NCI-H510A treated with DMSO at 0.1 percent for 48 hours (cell line): ENCODE results near the gene CIPC.

ENCODE experiments used
- DNase-seq: peaks from one replicate; lab custom pipeline; 2025; lab: John Stamatoyannopoulos, UW

The CIPC gene

DNA sequence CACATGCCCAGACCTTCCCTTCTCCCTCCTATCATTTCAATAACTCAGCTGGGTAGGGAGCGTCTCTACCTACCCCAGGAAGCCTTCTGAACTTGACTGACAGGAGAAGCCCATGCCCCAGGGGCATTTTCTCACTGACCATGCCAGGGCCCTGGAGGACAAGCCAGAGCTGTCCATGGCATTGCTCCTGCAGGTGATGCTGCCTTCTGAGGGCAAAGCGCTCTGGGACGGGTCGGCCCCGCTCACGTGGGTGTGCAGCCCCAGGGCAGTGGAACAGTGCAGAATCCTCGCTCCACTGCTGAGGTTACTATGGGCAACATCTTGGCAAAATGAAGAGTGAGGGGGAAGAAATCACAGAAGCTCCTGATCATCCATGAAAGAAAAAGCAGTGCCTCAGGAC lies 28.5 kb upstream of the CIPC start:
- DNase-seq: no peak

DNA sequence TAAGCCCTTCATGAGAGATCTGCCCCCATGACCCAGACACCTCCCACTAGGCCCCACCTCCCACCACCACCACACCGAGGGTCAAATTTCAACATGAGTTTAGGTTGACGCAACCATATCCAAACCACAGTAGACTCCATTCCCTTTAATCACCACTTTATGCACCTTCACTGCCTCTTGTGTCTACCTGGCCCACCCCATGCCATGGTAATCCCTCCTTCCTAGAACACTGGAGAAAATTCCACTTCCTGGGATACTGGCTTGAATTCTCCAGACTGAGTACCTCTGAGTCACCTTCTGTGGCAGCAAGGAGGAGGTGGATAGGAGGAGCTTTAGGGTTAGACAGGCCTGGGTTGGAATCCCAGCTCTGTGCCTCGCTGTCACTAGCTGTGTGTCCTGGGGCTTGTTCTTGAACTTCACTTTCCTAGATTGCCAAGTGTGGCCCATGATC lies 26.1 kb upstream of the CIPC start:
- peak; percentile 61 for DNase-seq

DNA sequence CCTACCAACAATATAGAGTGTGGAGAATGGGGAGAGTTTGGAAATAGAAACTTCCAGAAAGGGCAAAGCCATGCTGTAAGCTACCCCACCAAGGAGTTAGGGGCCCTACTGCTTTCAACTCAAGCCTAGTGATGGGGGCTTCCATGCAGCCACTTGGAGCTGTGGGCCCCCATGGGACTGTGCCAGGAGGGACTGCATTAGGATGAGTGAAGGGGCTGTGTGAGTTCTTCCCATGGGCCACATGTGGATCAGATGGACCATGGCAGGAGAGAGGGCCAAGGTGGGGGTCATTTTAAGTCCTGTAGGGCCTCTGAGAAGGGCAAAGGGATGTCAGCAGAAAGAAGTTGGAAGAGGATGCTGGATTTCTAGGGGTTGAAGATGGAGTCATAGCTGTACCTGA lies 23.1 kb upstream of the CIPC start:
- DNase-seq: no peak

DNA sequence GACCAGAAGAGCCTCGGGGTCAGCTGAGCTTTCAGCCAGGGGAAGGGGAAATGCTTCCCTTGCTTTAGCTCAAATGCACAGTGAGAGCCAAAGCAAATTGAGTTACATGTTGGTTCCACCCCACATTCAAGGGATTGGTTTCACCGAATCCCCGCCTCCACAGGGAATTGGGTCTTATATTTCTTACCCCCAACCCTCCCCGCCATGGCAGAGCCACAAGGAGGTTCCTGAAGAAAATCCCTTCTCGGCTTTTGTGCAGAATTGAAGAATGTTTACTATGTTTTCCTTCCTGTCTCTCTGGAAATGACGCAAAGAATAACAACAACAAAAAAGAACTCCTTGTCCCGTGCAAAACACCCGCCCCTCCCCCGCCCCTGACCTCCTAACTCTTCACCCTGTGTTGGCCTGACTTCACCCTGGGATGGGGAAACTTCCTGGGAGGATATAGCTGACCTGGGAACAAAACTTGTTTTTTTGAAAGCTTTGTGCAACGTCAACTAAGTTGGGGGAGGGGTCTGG lies 21.9 kb upstream of the CIPC start:
- no peak for DNase-seq

DNA sequence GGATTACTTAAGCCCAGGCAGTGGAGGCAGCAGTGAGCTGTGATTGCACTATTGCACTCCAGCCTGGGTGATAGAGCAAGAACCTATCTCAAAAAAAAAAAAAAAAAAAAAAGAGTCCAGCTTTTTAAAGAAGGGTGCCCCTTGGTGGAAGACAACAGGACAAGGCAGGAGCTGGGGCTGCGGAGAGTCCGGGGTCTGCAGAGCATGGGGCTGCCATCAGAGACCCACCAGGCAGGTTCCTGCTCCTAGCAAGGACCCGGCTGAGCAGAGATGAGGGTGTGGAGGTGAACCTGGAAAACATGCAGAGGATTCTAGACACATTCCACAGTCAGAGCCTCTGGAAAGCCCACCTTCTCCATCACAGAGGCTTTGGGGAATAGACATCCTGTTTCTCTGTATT lies 21.0 kb upstream of the CIPC start:
- DNase-seq: no peak

DNA sequence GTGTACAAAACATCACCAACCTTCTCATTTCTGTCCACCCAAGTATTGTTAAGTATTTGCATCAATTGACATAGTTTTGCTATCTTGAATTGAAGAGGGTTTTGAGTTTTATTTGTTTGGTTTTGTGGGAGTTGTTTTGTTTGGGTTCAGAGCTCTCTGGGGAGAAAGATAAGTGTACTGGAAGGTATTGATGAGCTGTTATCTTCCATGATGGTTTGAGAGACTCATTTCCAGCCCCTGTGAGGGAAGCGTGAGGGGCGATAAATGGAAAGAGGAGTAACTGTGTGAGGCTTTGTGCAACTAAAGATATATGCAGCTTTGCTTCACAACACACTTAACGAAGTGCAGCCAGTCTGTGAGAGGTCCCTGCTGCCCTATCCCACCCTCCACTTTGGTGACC lies 15.7 kb upstream of the CIPC start:
- DNase-seq: no peak

DNA sequence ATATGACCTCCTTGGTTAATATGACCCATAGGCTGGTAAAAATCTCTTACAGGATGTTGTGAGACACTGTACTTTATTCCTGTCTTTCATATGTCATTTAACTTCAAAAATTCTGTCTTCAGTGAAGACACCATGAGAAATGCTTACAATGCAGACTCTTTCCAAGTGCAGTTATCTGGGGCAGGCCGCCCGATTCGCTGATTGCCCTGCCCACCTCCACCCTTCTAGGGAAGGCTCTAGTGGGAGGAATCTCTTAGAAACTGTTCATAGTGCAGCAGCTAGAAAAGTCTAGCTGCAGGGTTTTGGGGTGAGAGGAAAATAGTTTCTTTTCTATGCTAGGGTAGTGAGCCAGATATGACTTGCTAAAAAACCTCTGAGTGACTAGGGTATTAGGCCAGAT lies 15.0 kb upstream of the CIPC start:
- no peak for DNase-seq

DNA sequence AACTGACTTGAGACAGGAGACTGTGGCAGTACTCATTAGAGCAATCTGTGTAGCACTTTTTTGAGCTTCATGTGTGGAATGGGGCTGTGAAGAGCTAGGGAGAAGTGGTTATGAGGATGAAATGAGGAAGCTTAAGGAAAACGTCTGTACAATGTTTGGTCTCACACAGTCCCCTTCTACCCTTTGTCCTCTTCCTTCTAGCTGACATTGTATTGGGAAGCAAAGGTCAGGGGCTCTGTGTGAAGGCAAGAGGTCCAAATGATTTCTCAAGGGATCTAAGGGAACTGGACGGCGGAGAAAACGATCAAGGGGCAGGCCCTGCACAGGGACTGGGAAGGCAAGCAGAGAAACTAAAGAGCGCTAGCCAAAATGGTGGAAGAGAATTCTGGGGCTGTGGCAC lies 13.1 kb upstream of the CIPC start:
- no peak for DNase-seq

DNA sequence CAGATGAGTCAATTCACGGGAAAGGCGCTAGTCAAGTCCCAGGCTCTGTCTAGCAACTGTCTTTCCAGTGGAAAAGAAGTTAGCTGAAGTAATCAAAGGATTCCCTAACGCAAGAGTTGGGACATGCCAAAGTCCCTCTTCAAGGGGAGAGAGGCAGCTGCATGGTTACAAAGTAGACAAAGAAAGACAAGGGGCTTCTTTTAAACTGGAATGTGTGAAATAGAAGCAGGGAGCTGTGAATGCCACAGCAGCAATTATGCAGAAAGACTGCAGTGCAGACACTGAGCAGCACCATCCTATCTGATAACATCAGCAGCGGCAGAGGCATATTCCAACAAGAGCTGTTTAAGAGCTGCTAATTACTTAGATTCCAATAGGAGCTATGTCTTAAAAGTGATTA lies 12.5 kb upstream of the CIPC start:
- DNase-seq: no peak

DNA sequence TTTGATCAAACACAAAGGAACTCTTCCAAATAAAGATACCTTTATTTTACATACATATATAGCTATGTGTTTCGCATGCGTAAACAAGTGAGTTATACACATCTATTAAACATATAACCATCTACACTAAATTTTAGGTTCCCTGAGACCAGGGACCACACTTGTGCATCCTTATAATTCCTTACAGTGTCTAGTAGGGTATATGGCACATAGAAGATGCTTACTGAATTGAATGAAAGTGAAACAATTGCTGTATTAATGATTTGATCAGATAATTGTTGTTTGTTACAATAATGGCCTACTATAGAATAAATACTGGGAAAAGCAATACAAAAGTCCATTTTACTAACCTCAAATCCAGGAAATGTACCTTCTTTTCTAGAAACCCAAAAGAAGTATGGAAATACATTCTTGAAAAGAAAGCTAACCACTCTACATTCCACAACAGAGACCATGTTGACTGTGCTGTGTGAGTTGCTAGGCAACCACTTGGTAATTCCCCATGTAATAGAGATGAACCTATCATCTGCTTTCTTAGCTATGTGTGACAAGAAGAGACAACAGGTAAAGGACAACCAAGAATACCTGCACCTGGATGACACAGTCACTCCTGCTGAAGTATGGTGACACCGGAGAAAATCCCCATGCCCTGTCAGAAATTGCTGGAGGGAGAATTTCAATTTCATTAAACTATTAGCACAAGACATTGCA lies 11.9 kb upstream of the CIPC start:
- peak; percentile 67 for DNase-seq

DNA sequence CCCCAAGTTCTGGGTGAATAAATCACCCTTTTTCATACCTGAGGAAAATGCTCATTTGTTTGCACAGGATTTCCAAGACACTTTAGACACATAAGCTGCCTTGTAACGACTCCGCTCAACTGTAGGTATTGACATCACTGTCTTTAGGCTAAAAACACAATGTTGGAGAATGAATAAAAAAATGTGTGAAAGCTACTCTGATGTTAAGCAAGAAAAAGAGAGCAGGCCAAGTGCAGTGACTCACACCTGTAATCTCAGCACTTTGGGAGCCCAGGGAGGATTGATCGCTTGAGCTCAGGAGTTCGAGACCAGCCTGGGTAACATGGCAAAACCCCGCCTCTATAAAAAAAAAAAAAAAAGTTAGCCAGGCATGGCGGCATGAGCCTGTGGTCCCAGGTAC lies 11.1 kb upstream of the CIPC start:
- DNase-seq: no peak

DNA sequence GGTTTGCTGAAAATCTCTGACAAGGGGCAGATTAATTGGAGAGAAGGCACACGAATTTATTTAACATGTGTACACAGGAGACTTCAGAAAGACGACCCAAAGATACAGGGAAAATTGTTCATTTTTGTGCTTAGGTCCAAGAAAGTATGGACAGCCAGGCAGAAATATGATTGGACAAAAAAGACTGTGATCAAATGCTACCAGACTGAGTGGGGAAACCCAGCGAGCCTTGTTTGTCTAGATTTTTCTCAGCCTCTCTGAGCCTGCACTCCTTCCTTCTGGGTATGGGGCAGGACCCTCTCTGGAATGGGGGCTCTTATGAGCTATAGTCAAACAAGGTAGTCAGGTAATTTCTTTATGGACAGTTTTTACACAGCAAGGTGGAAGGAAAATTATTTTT lies 10.4 kb upstream of the CIPC start:
- DNase-seq: peak; percentile 9

DNA sequence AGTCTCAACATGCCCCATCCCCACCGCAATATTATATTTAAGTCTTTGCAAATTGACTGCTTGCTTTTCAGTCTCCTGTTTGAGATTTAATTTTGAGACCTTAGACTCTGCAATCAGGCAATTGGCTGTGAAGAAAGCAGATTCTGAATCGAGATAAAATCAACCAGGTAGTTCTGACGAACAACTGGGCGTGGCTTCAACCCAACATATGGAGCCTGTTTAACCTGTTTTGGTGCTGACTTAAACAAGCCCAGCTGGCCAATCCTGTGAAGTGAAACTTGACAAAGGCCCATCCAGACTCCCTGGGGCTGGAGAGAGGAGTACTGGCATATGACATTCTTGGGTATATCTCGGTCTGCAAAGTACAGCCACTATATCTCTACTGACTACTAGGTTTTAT lies 9.8 kb upstream of the CIPC start:
- peak; percentile 94 for DNase-seq

DNA sequence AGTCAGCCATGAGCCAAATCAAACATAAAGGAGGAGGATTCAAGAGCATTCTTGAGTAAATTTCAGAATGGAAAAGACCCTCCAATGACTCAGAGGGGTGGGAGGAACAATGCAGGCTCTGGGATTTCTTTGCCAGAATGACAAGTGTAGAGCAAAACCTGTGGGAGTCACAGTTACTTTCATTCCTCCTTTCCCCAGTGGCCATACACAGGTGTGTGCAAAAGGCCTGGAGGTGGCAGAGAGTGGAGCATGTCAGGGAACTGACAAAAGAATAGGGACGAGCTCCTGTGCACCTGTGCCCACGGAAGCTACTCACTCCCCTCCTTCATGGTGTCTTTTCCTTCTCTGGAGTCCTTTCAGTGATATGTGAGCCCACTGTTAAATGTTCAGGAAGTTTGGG lies 9.4 kb upstream of the CIPC start:
- DNase-seq: peak; percentile 42

DNA sequence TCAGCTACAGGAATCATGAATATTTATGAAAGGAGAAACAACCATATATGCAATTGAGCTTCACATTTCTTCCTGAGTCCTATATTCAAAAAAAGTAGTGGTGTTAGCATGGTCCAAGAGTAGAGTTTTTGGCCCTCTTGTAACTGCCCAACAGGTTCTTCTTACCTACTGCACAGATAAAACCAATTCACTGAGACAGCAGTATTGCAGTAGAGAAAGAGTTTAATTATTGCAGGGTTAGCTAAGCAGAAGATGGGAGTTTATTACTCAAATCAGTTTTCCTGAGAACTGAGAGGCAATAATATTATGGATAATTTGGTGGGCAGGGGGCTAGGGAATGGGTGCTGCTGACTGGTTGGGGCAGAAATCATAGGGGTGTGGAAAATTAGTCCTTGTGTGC lies 6.5 kb upstream of the CIPC start:
- DNase-seq: no peak

DNA sequence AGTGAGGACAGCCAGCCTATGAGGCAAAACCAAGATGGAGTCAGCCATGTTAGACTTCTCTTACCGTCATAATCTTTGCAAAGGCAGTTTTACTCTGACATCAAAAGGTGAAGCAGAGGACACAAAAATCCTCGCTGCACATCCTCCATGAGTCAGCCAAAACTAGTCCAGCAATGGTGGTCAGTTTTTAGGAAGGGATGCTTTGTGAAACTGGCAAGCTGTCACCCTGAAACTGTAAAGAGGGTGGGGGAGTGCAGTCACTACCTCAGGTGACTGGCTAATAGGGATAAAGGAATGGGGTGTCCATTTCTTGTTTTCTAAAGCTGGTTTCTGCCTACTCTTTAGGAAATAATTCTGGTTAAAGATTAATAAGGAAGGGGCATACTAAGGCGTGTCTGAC lies 5.4 kb upstream of the CIPC start:
- DNase-seq: no peak

DNA sequence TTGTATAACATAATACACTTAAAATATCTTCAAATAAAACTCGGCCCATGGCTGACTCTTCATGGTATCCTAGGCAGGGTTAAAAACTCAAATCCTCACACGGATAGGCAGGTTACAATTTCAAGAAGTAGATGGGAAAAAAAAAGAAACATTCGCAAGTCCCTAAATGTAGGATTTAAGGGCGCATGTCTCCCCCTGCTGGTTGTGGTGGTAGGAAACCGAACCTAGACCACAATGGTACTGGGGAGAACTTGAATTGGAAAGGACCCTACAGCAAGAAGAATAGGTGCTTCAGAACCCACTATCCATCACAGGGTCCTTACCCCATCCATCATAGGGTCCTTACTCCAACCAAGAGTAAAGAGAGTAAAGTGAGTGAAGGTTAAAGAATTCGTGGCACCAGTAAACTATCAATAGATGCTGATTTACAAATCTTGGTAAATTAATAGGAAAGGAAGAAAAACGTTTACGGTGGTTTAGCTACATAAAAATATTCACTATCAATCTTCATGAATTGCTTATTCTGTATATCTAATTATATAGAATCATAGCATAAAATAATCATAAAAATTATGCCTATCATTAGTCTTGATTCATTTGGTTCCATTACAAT lies 3.3 kb upstream of the CIPC start:
- DNase-seq: peak; percentile 89

DNA sequence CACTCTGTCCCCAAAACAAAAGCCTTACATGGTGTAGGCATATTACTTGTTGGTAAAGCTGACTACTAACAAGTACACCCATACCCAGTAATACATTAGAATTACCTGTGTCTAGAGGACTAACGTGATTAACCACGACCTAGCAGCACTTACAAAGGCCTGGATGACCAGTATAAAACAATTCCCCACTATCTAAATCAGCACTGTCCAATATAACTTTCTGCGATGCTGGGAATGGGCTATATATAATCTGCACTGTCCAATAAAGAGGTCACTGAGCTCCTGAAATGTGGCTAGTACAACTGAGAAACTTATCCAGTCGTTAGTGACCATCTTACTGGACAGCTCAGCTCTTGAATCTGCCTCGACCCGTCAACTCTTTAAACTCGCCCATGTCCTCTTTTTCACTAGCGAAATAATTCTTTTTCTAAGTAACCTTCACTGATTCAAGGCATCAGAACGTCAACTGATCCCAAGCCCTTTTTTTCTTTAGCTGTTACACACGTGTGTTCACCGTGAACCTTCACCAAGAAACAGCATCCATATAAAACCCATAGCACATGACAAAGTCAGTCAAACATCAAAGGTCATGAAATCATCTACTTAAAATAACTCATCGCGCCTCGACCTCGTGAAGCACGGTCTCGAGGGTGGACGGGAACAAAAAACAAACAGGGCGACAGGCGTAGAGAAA lies 905 bp upstream of the CIPC start:
- peak; percentile 24 for DNase-seq

DNA sequence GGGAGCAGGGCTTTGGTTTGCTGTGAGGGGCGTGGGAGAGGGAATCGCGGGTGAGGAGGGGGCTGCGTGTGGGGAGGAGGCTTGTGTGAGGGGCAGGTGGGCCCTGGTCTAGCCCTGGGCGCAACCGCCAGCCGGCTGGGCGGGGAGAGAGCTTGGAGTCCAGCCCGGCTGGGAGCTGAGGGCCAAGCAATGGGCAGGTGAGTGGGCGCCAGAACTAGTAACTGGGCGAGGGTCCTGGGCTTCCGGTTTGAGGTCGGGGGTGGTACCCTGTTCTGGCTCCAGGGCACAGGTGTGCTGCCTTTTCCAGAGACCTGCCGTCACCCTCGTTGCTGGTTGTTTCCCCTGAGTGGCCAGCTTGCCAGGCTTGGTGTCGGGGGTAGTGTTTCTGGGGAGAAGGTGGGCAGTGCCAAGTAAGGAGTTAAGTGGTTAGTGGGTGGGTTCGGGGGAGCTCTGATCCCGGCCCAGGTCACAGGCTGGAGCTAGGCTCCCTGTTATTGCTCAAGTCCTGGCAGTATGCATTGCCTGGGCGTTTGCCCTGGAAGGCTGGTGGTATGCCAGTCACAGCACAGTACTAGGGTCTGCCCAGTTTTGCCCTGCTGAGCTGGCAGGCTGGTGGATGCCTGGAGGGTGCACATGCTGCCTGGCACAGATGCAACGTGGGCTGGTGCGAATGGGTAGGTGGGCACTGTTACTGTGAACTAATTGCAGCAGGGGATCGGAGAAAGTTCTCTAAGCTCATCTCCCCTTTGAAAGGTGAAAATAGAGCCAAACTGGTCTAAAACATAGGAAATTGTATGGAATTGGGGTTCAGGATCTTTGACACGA lies 683 bp downstream of the CIPC start:
- DNase-seq: no peak

DNA sequence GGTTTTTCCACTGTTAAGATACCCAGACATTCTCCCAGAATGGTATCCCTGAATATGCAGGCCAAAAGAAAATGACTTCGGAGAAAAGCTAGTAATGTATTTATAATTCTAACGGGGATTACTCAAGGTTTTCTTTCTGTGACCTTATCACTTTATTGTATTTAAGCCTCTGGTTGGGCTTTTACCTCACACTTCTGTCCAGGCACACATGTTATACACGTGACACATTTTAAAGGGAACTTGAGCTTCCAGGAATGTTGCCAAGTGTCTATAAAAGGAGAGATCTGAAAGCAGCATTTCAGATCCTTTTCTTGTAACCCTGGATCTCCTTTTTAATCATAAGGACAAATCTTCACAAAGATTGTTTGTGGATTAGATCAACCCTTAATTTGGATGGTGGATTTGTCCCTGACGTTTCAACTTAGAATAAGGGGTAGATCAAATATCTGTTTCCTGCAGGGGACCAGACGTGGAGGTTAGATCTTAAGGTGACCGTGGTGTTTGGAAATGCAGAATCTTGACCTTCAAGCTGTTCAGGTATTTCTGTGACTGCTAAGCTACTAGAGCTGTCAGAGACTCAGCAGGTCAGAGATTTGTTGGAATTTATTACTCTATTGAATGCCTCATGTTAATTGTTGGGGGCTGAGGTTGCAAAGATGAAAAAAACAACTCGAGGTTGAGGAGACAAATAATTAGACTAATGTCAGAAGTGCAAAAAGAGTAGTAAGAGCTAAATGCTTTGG lies 1.5 kb downstream of the CIPC start:
- no peak for DNase-seq

DNA sequence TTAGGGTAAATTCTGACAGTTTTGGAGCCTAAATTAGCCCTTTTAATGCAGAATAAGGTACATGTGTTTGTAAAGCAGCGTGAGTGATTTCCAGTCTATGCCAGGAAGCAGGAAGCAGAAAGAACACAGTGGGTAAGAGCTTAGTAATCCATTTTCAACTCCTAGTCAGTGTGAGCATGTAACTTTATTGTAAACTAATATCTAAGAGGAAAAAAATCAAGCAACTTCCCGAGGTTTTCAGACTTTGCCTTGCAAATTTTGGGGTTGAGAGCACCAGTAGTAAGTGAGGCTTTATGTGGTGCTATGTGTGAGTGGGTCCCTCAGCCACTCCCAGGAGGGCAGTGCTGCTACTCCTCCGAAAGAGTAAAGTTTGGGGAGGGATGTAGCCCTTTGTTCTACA lies 2.9 kb downstream of the CIPC start:
- DNase-seq: no peak

DNA sequence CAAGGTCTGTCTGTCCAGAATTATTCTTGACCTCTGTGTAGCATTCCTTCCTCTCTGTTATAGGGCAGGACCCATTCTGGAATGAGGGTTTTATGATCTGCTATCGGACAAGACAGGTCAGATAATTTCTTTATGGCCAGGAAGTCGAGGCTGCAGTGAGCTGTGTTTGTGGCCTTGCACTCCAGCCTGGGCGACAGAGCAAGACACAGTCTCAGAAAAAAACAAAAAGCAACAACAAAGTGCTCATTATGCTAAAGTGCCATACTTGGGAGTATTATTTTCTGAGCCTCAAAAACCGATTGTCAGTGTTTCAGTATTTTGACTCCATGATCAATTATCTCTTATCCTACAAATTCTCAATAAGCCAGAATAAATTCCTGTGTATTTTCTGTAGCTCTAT lies 4.1 kb downstream of the CIPC start:
- DNase-seq: no peak
